ENCODE measurements around the gene FAM20A.
"Not testable (repeated sequence)": the region's sequence is repeated elsewhere in the genome, so short reads cannot be mapped to it uniquely, and the experiment has no call there.

The FAM20A gene

DNA sequence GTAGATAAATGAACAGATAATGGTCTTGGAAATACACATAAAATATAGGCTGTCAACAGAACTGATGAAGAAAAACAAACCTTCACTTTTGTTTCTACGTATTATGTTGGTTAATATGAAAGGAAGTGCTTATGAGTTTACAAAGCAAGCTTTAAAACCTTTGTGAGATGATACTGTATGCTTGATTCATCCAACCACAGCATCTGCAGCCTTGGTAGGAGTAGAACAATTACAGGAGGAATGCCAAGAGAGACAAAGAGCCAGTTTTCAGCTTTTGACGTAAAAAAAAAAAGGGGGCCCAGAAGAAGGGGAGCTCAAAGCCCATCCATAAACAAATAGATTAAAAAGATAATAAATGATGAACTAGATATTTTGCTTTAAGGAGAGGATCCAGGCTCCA is 13.3 kb downstream of the FAM20A start:
- DNase-seq: no peak

DNA sequence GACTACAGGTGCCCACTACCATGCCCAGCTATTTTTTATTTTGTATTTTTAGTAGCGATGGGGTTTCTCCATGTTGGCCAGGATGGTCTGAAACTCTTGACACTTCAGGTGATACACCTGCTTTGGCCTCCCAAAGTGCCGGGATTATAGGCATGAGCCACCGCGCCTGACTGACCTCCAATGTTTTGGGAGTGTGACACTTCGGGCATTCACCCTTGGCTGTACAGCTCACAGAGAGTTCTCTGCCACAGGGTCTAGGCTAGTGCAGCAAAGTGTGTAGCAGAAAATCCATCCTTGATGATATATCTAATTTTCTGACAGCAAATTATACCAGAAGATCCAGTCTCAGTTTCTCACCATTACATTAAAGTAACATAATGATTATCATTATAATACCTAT is 14.1 kb downstream of the FAM20A start:
- no peak for DNase-seq

GRCh38 chr17:68585643-68586042 is 15.5 kb downstream of the FAM20A start:
- DNase-seq: no peak

DNA sequence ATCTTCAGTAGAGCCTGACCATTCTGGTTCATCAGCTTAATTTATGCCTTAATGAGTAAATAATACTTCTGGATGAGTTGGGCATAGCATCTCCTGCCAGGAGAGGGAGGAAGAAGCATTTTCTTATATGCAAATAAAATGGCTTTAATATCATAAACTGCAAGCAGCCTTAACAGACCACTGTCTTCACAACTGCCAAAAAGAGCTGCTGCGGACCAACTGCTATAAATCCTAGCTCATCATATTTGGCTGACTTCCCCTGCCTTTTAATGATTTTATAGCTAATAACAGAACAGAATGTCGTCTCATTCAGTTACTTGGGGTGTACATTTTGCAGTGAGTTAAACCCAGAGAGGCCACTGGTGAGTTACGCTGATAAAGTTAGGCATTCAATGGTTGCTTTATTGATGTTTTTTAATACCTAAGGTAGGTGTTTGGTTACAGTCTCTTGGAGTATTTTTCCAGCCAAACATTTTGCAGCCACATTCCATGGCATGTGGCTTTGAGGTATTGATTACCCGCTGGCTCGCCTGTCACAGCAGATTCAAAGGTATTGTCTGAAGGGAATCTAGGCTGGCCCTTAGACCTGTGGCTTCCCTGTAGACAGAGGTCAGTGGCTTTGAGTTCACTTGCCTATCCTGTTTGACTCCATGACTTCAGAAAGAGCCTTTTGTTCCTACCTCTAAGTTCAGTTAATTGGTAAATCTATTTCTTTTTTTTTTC is 16.4 kb downstream of the FAM20A start:
- no peak for DNase-seq

GRCh38 chr17:68582867-68583266 is 18.3 kb downstream of the FAM20A start:
- not testable (repeated sequence) for DNase-seq

- no peak for DNase-seq
Measured at GRCh38 chr17:68581863-68582645, 19.1 kb downstream of the FAM20A start.

DNA sequence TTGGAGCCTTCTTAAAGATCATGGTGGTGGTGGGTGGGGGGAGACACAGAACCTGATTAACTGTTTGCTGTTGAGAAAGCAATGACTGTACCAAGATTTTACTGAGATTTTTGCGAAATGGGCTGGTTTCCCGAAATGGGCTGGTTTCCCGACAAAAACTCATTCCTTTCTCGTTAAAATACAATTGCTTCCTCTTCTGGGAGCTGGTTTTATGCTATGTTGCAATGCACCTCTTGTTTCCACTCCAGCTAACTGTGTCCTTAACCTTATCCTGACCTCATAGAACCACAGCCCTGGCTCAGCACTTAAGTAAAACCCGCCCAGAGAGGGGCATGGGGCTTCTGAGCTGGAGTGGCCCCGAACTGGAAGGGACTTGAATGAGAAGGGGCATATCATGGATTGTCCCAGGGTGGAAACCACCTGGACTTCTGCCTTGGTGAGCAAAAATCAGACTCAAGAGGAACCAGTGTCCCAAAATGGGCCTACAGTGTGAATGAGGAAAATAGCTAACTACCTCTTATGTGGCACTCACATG is 20.9 kb downstream of the FAM20A start:
- DNase-seq: no peak

GRCh38 chr17:68579194-68579927 is 21.8 kb downstream of the FAM20A start:
- DNase-seq: no peak

GRCh38 chr17:68578236-68578635 is 22.9 kb downstream of the FAM20A start:
- no peak for DNase-seq

DNA sequence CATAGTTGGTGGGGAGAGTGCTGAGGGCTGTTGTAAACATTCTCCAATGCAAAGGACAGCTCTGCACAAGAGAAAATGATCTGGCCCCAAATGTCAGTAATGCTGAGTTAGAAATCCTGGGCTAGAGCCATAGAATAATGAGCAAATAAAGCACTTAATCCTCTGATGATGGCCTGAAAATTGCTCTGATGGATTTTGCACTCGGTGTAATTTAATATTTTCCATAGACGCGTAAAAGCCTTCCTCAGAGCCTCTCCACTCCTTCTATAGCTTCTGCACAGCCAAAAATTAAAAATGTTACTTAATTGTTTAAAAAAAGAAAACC is 23.7 kb downstream of the FAM20A start:
- DNase-seq: no peak

DNA sequence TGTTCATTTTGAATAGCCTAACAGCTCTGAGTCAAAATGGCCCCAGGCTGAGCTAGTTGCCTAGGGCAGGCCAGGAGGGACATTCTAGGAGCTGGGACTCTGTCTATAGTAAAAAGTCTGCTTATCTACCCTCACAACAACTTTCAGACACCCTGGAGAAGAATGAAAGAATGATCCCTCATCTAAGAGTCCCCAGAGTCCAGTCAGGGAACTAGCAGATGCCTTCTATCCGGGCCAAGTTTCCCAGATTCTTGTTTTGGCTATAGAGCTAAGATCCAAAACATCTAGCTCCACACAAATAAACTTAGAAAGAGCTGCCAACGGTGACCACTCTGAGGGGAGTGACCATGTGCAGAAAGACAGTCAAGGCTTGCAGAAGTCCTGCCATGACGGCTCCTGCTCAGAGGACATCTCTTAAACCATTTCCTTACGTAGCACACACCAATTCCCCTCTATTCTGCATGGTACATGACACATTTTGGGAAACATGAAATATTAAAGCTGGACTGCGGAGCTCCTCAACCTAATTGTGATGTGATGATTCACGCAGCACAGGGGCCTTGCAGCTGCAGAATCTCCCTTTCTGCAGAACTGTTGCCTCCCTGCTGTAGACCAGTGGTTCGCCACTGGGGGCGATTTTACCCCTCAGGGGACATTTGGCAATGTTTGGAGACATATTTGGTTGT is 24.2 kb downstream of the FAM20A start:
- DNase-seq: no peak

- no peak for DNase-seq
Measured at GRCh38 chr17:68576137-68576536, 25.0 kb downstream of the FAM20A start.

DNA sequence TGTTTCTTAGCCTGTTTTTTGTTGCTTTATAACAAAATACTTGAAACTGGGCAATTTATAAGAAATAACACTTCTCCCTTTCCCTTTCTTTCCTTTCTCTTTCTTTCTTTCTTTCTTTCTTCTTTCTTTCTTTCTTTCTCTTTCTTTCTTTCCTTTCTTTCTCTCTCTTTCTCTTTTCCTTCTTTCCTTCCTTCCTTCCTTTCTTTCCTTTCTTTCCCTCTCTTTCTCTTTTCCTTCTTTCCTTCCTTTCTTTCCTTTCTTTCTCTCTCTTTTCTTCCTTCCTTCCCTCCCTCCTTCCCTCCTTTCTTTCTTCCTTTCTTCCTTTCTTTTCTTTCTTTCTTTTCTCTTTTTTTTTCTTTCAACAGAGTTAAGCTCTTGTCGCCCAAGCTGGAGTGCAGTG is 27.8 kb downstream of the FAM20A start:
- DNase-seq: no peak

DNA sequence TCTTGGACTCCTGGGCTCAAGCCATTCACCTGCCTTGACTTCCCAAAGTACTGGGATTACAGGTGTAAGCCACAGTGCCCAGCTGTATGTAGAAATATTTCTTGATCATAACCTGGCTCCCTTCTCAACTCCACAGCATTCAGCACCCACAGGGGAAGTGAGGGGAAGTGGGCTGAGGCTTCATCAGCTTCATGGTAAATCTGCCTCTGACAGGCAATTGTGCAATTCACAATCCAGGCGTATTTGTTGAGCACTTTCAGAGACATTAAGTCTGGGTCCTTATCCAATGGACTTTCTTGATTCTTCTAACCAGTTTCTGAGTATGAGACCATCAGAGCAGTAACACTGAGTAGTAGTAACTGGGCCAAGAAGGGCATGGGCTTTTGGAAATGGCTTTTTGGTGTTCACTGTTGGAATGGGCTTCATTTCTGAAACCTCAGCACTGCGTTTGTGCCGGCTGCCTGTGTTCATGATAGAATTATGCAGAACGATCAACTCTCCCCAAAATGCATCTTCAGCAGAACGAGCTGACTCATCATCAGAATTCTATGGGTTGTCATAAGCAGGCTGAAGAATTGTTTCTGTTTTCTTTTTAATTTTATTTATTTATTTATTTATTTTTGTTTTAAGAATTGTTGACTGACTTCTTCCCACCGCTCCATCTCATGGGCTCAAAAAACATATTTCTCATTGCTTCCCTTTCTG is 28.9 kb downstream of the FAM20A start:
- DNase-seq: no peak

GRCh38 chr17:68570526-68570925 is 30.6 kb downstream of the FAM20A start:
- no peak for DNase-seq

- DNase-seq: no peak
Measured at GRCh38 chr17:68569346-68569745, 31.8 kb downstream of the FAM20A start.

DNA sequence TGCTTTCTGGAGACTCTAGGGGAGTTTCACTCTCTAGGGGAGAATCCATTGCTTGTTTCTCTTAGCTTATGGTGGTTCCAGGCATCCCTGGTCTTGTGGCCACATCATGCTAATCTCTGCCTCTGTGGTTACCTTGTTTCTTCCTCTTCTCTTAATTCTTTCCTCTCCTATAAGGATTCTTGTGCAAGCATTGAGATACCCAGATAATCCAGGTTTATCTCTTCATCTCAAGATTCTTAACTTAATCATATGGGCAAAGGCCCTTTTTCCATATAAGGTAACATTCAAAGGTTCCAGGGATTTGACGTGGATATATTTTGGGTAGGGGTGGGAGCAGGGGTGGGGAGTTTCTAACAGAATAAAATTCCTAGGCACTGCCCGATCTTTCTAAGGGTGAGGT is 32.6 kb downstream of the FAM20A start:
- DNase-seq: no peak

- DNase-seq: no peak
Measured at GRCh38 chr17:68567581-68567980, 33.6 kb downstream of the FAM20A start.

- no peak for DNase-seq
Measured at GRCh38 chr17:68567035-68567434, 34.1 kb downstream of the FAM20A start.

DNA sequence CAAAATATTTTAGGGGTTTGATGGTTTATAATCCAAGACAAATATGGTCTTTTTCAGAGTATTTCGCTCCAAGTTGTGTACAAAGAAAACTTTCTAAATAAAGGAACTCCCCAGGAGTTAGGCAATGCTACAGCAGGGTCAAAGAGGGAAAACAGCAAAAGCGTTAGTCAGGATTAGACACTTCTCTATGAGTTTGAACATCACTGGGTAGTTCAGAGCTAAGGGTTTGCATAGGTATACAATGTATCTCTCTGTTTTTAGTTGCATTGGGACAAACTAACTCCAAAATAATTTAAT is 34.8 kb downstream of the FAM20A start:
- DNase-seq: no peak

- DNase-seq: no peak
Measured at GRCh38 chr17:68565661-68566441, 35.3 kb downstream of the FAM20A start.
